ENCODE data around the gene RAB34. TPM values are rescaled to one million over a fixed set of nuclear protein-coding genes. Genes with fewer than 3 reads are reported as not detected.
A peak's percentile ranks its signal among the peaks of the same experiment; 100 is the strongest.

Gene RAB34, protein sequence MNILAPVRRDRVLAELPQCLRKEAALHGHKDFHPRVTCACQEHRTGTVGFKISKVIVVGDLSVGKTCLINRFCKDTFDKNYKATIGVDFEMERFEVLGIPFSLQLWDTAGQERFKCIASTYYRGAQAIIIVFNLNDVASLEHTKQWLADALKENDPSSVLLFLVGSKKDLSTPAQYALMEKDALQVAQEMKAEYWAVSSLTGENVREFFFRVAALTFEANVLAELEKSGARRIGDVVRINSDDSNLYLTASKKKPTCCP
- total RNA-seq (2022) (1.2 and 1.8 TPM in 2 replicates), Bru-seq, nascent RNA (percentile 22 among the genes with signal in this experiment), BruChase-seq, experiment 1, labeled RNA remaining after a 2-hour chase (percentile 19 among the genes with signal in this experiment), BruChase-seq, experiment 2, labeled RNA remaining after a 6-hour chase (percentile 19 among the genes with signal in this experiment)
- long read RNA-seq, partial matches to known transcripts, result 0 of 5 reads
- long read RNA-seq, other reads (novel, unspliced or antisense), result 2 of 5 reads

- no peaks in the 10 kb centered on the region for H3K9me3 Mint-ChIP-seq (ENCODE audit: unreplicated experiment)
- no peaks in the 10 kb centered on the region for H3K9me3 ChIP-seq
- H3K4me1 ChIP-seq, result peaks cover 19% of the 10 kb centered on the region
- peak in 1 of 2 experiments; percentile 58 for DNase-seq
- H3K36me3 Mint-ChIP-seq (ENCODE audit: insufficient read depth, unreplicated experiment), result peaks cover 37% of the 10 kb centered on the region
- H3K27me3 ChIP-seq (replicated peaks; ENCODE audit: control insufficient read depth, insufficient read depth, low read length), result no peaks in the 10 kb centered on the region
- no peaks in the 10 kb centered on the region for H3K27me3 Mint-ChIP-seq (ENCODE audit: insufficient read depth, unreplicated experiment)
- TF ChIP-seq, protein P1, sequence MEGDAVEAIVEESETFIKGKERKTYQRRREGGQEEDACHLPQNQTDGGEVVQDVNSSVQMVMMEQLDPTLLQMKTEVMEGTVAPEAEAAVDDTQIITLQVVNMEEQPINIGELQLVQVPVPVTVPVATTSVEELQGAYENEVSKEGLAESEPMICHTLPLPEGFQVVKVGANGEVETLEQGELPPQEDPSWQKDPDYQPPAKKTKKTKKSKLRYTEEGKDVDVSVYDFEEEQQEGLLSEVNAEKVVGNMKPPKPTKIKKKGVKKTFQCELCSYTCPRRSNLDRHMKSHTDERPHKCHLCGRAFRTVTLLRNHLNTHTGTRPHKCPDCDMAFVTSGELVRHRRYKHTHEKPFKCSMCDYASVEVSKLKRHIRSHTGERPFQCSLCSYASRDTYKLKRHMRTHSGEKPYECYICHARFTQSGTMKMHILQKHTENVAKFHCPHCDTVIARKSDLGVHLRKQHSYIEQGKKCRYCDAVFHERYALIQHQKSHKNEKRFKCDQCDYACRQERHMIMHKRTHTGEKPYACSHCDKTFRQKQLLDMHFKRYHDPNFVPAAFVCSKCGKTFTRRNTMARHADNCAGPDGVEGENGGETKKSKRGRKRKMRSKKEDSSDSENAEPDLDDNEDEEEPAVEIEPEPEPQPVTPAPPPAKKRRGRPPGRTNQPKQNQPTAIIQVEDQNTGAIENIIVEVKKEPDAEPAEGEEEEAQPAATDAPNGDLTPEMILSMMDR (IDR thresholded peaks at IDR 0.05; ENCODE audit: insufficient read depth in 1 of 2, low read depth in 1 of 2, low read length in 1 of 2, severe bottlenecking in 1 of 2, unreplicated experiment in 1 of 2), result no peak
- peaks cover 7% of the 10 kb centered on the region for H3K36me3 ChIP-seq (ENCODE audit: control insufficient read depth, insufficient read depth, low read length)
- CTCF ChIA-PET, result no interaction called here
- H3K4me1 Mint-ChIP-seq (ENCODE audit: low read depth, unreplicated experiment), result peaks cover 18% of the 10 kb centered on the region
- H3K27ac Mint-ChIP-seq (ENCODE audit: unreplicated experiment), result peak within 1 kb of the TSS; percentile 98
- BruUV-seq (replicated peaks), result no TSS peak
- POLR2A ChIA-PET, result no interaction called here
- intact Hi-C loops (cut with micrococcal nuclease; ENCODE audit: unreplicated experiment), result loop anchor here (2.0 kb wide), 1 partner anchor 73 kb away; the partner anchor contains the start of gene BLTP2
- H3K4me3 ChIP-seq (ENCODE audit: low read depth, low read length), result no peak within 1 kb of the TSS
- H3K4me3 Mint-ChIP-seq (ENCODE audit: unreplicated experiment), result peak within 1 kb of the TSS; percentile 94
Measured at GRCh38 chr17:28717578-28718332, at the start of gene RAB34. Gene RAB34 (minus strand): TSS chr17:28717868. CDS start chr17:28717266, 602 bp downstream.

DNA sequence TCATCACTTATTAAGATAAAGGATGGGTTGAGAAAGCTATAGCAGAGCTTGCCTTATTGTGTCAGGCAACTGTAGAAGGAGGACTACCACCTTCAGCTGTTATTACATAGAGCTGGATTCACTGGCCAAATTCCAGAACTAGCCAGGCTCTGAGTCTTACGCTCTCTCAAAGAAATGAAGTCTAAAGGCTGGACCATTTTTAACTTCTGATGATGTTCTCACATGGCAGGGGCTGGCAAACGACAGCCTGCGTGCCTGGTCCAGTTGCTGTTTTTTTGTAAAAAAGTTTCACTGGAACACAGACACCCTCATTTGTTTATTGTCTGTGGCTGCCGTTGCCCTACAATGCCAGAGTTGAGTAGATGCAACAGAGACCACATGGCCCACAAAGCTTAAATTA is 47.4 kb upstream of the RAB34 start:
- H3K27me3 ChIP-seq (replicated peaks; ENCODE audit: control insufficient read depth, insufficient read depth, low read length), result no peaks in the 10 kb centered on the region
- no peaks in the 10 kb centered on the region for H3K9me3 Mint-ChIP-seq (ENCODE audit: unreplicated experiment)
- no peak overlapping the region for H3K4me3 ChIP-seq (ENCODE audit: low read depth, low read length)
- ChIA-PET CTCF (interaction anchor here (1.8 to 3.2 kb wide), 4 partner anchors 14 to 138 kb away, joined by 11 to 42 read pairs (median 24); partner anchors contain the start of genes DHRS13 and FAM222B), POLR2A (interaction anchor here (1.3 to 2.2 kb wide), 2 partner anchors 38 to 133 kb away, joined by 3 to 10 read pairs; partner anchors contain the start of genes FLOT2 and TLCD1)
- H3K36me3 Mint-ChIP-seq (ENCODE audit: insufficient read depth, unreplicated experiment), result peaks cover 45% of the 10 kb centered on the region
- intact Hi-C loops (cut with micrococcal nuclease; ENCODE audit: unreplicated experiment), result no loop called here
- H3K36me3 ChIP-seq (ENCODE audit: control insufficient read depth, insufficient read depth, low read length), result peaks cover 3% of the 10 kb centered on the region; the same call in 1 of the 2 replicates
- DNase-seq, result no peak
- no peaks in the 10 kb centered on the region for H3K27me3 Mint-ChIP-seq (ENCODE audit: insufficient read depth, unreplicated experiment)
- H3K27ac Mint-ChIP-seq (ENCODE audit: unreplicated experiment), result no peak overlapping the region
- no peaks in the 10 kb centered on the region for H3K4me1 ChIP-seq
- no TSS peak for BruUV-seq (replicated peaks)
- TF ChIP-seq, protein P1 (IDR thresholded peaks at IDR 0.05; ENCODE audit: insufficient read depth in 1 of 2, low read depth in 1 of 2, low read length in 1 of 2, severe bottlenecking in 1 of 2, unreplicated experiment in 1 of 2), result no peak
- H3K9me3 ChIP-seq, result no peaks in the 10 kb centered on the region
- peaks cover 7% of the 10 kb centered on the region for H3K4me1 Mint-ChIP-seq (ENCODE audit: low read depth, unreplicated experiment)
- H3K4me3 Mint-ChIP-seq (ENCODE audit: unreplicated experiment), result no peak overlapping the region

DNA sequence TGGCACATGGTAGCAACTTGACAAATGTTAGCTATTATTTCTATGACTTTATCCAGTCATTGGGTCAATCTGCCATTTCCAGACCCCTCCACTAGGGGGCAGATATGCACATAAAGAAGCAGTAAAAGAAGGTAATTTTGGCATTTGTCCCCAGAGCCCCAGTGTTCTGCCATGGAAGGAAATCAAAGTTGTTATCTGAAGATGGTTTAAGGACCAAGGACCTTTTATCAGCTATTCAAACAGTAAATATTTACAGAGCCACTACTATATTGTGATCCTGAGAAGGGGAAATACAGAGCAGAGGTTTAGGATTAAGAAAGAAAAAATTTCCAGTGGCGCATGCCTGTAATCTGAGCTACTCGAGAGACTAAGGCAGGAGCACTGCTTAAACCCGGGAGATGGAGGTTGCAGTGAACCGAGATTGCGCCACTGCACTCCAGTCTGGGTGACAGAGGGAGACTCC is 46.2 kb upstream of the RAB34 start:
- ChIA-PET CTCF (interaction anchor here (0.6 to 3.5 kb wide), 43 partner anchors 9 to 353 kb away, joined by 3 to 70 read pairs (median 5); partner anchors contain the start of genes BLTP2, DHRS13, FAM222B and FLOT2), POLR2A (interaction anchor here (0.5 to 2.2 kb wide), 5 partner anchors 37 to 134 kb away, joined by 3 to 10 read pairs (median 3); partner anchors contain the start of genes FLOT2 and TLCD1)
- BruUV-seq (replicated peaks), result no TSS peak
- H3K4me1 Mint-ChIP-seq (ENCODE audit: low read depth, unreplicated experiment), result no peaks in the 10 kb centered on the region
- no peaks in the 10 kb centered on the region for H3K27me3 Mint-ChIP-seq (ENCODE audit: insufficient read depth, unreplicated experiment)
- Histone ChIP-seq H3K4me1 (no peaks in the 10 kb centered on the region), H3K27me3 (replicated peaks; ENCODE audit: control insufficient read depth, insufficient read depth, low read length) (no peaks in the 10 kb centered on the region), H3K4me3 (ENCODE audit: low read depth, low read length) (no peak overlapping the region), H3K36me3 (ENCODE audit: control insufficient read depth, insufficient read depth, low read length) (peaks cover 3% of the 10 kb centered on the region), H3K9me3 (no peaks in the 10 kb centered on the region)
- H3K27ac Mint-ChIP-seq (ENCODE audit: unreplicated experiment), result peak overlapping the region; percentile 13
- peak; percentile 80 to 87 for DNase-seq
- H3K9me3 Mint-ChIP-seq (ENCODE audit: unreplicated experiment), result no peaks in the 10 kb centered on the region
- intact Hi-C loops (cut with micrococcal nuclease; ENCODE audit: unreplicated experiment), result loop anchor here (1.0 kb wide), 3 partner anchors 48 to 133 kb away; partner anchors contain the start of gene FLOT2
- peaks cover 54% of the 10 kb centered on the region for H3K36me3 Mint-ChIP-seq (ENCODE audit: insufficient read depth, unreplicated experiment)
- H3K4me3 Mint-ChIP-seq (ENCODE audit: unreplicated experiment), result no peak overlapping the region
- TF ChIP-seq, protein P1 (IDR thresholded peaks at IDR 0.05; ENCODE audit: insufficient read depth in 1 of 2, low read depth in 1 of 2, low read length in 1 of 2, severe bottlenecking in 1 of 2, unreplicated experiment in 1 of 2), result peak; percentile 85 to 88

Measured in Caco-2 (cell line).